Measurements from ENCODE around the gene TMC1.

Gene TMC1

GRCh38 chr9:72627956-72628540 lies 106.6 kb downstream of the TMC1 start:
- no peak for TF ChIP-seq NFIC (IDR thresholded peaks at IDR 0.05)
- no peak for TF ChIP-seq CREB1 (IDR thresholded peaks at IDR 0.05; ENCODE audit: low read depth)
- no peak for TF ChIP-seq TAF1 (IDR thresholded peaks at IDR 0.05; ENCODE audit: low read depth)
- no peak for TF ChIP-seq REST (IDR thresholded peaks at IDR 0.05; ENCODE audit: low read depth)
- TF ChIP-seq TCF12 (IDR thresholded peaks at IDR 0.05; ENCODE audit: low read depth): no peak
- no peak for TF ChIP-seq MAX (IDR thresholded peaks at IDR 0.05)
- no peak for TF ChIP-seq YY1 (IDR thresholded peaks at IDR 0.05; ENCODE audit: low read depth)
- TF ChIP-seq EP300 (IDR thresholded peaks at IDR 0.05; ENCODE audit: borderline replicate concordance): no peak
- no peak for TF ChIP-seq CEBPB (IDR thresholded peaks at IDR 0.05)
- TF ChIP-seq FOXM1 (IDR thresholded peaks at IDR 0.05; ENCODE audit: borderline replicate concordance, low read depth): no peak
- no peak for TF ChIP-seq TEAD4 (IDR thresholded peaks at IDR 0.05)
- TF ChIP-seq USF1 (IDR thresholded peaks at IDR 0.05): no peak
- TF ChIP-seq RAD21 (IDR thresholded peaks at IDR 0.05; ENCODE audit: low read depth): no peak
- no peak for TF ChIP-seq EGR1 (IDR thresholded peaks at IDR 0.05)
- TF ChIP-seq ZBTB7A (IDR thresholded peaks at IDR 0.05; ENCODE audit: low read depth): no peak

GRCh38 chr9:72633966-72634365 lies 112.6 kb downstream of the TMC1 start:
- no peak for TF ChIP-seq EGR1 (IDR thresholded peaks at IDR 0.05)
- TF ChIP-seq RAD21 (IDR thresholded peaks at IDR 0.05; ENCODE audit: low read depth): no peak
- TF ChIP-seq CEBPB (IDR thresholded peaks at IDR 0.05): no peak
- no peak for TF ChIP-seq REST (IDR thresholded peaks at IDR 0.05; ENCODE audit: low read depth)
- TF ChIP-seq USF1 (IDR thresholded peaks at IDR 0.05): no peak
- TF ChIP-seq ZBTB7A (IDR thresholded peaks at IDR 0.05; ENCODE audit: low read depth): no peak
- TF ChIP-seq YY1 (IDR thresholded peaks at IDR 0.05; ENCODE audit: low read depth): no peak
- TF ChIP-seq TAF1 (IDR thresholded peaks at IDR 0.05; ENCODE audit: low read depth): no peak
- TF ChIP-seq NFIC (IDR thresholded peaks at IDR 0.05): no peak
- no peak for TF ChIP-seq FOXM1 (IDR thresholded peaks at IDR 0.05; ENCODE audit: borderline replicate concordance, low read depth)
- no peak for TF ChIP-seq TEAD4 (IDR thresholded peaks at IDR 0.05)

GRCh38 chr9:72635197-72635596 lies 113.8 kb downstream of the TMC1 start:
- no peak for TF ChIP-seq MAX (IDR thresholded peaks at IDR 0.05)
- TF ChIP-seq ZBTB7A (IDR thresholded peaks at IDR 0.05; ENCODE audit: low read depth): no peak
- no peak for TF ChIP-seq CEBPB (IDR thresholded peaks at IDR 0.05)
- no peak for TF ChIP-seq CREB1 (IDR thresholded peaks at IDR 0.05; ENCODE audit: low read depth)
- no peak for TF ChIP-seq TAF1 (IDR thresholded peaks at IDR 0.05; ENCODE audit: low read depth)

- TF ChIP-seq EGR1 (IDR thresholded peaks at IDR 0.05) (no peak), NFIC (IDR thresholded peaks at IDR 0.05) (no peak)
Observed at GRCh38 chr9:72636621-72637020, 115.2 kb downstream of the TMC1 start.

GRCh38 chr9:72643651-72644050 lies 122.2 kb downstream of the TMC1 start:
- TF ChIP-seq FOXM1 (IDR thresholded peaks at IDR 0.05; ENCODE audit: borderline replicate concordance, low read depth) (no peak), REST (IDR thresholded peaks at IDR 0.05; ENCODE audit: low read depth) (no peak), EGR1 (IDR thresholded peaks at IDR 0.05) (no peak), USF1 (IDR thresholded peaks at IDR 0.05) (no peak), TAF1 (IDR thresholded peaks at IDR 0.05; ENCODE audit: low read depth) (no peak), NFIC (IDR thresholded peaks at IDR 0.05) (no peak), CEBPB (IDR thresholded peaks at IDR 0.05) (no peak)

Measured in Ishikawa (cell line).